ENCODE results near the gene HSPB6.

The HSPB6 gene

DNA sequence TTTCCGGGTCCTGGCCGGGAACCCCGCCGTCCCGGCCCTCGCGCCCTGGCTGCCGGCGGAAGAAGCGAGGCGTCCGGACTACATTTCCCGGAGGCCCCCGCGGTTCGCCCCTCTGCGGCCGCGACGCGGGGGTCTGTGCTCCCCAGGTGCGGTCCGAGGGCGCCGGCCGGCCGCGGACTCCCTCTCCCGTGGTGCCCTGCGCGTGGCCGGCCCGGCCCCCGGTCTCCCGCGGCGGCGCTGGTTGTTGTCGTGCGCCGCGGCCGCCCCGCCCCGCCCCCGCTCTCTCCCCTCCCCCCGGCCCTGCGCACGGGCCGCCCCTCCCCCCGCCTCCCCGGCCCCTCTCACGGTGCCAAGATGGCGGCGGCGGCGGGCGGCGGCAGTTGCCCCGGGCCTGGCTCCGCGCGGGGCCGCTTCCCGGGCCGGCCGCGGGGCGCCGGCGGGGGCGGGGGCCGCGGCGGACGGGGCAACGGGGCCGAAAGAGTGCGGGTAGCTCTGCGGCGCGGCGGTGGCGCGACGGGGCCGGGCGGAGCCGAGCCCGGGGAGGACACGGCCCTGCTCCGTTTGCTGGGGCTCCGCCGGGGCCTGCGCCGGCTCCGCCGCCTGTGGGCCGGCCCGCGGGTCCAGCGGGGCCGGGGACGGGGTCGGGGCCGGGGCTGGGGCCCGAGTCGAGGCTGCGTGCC, 39.0 kb downstream of the HSPB6 start, which contains the start of gene KMT2B:
Gene KMT2B (plus strand): TSS at position 339 of the 680 bp plus-strand sequence. CDS start 16 bp downstream, at position 355.
- peak in 24 of 58 donors; percentile 73 to 96 (median 93) for DNase-seq

DNA sequence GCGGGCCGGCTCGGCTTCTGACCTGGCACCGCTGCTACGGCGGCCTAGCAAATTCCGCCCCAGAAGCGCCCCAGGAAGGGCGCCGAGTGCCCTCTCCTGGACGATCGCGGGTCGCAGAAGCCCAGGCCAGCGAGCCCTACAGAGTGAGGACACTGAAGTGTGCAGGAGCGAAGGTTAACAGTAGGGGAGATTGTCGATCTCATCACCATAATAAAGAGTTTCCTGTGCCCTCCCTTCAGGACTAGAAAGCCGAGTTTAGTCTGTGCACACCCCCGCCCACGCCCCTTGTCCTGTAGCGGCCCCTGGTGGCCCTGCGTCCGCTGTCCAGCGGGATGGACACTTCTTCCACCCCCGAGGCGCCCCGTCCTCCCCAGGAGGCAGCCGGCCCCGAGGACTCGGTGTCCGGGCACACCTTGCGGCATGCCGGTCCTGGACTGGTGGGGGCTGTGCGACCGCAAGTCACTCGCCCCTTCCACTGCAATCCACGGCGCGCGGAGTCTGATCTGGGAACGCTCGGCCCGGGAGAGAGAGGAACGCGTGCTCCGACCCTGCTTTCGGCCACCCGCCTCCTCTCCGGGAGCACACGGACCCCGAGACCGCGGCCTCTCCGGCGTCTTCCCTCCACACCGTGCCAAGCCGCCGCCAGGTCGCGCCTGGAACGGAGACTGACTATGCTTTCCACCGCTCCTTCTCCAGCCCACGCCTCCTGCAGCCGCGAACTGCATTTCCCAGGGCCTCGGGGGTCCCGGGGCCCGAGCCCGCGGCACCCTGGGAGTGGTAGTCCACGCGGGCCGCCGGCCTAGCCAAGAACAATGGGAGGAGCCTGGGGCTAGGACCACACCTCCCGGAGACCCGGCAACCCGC, 39.8 kb downstream of the HSPB6 start:
- peak; percentile 60 to 96 (median 89) for DNase-seq

DNA sequence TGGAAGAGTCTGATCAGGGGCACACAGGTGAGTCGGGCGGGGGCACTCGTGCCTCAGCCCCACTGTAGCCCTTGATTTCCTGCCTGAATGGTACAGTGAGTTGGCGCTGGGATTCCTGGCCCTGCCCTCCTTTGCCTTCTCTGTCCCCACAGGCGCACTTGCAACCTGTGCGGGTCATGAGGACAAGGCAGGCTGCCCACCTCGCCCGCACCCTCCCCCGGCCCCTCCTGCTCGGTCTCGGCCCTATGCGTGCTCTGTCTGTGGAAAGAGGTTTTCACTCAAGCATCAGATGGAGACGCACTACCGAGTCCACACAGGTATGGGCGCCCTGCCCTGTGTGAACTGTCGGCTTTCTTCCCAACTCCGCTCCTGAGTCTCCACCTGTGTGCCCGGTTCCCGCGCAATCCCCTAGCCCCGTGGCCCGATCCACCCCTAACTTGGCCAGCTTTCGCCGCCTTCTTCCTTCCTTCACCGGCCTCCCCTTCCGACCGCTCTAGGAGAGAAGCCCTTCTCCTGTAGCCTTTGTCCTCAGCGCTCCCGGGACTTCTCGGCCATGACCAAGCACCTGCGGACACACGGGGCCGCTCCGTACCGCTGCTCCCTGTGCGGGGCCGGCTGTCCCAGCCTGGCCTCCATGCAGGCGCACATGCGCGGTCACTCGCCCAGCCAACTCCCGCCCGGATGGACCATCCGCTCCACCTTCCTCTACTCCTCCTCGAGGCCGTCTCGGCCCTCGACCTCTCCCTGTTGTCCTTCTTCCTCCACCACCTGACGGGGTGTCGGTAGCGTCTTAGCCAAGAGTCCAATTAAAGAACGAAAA, 40.6 kb downstream of the HSPB6 start:
- DNase-seq, result peak in 37 of 58 donors; percentile 25 to 83 (median 69)

DNA sequence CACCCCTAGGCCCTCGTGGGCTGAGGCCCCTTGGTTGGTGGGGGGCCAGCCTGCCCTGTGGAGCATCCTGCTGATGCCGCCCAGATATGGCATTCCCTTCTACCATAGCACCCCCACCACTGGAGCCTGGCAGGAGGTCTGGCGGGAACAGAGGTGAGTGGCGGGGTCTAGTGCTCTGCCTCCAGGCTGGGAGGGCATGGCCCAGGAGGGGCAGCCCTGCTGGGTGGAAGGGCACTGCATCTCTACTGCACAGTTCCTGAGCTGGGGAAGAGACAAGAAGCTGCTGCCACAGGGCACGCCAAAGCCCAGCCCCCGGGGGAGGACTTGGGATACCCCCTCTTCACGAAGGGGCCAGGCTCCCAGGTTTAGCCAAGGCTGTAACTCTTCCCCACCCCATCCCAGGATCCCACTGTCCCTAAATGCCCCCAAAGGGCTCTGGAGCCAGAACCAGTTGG, 41.4 kb downstream of the HSPB6 start:
- no peak for DNase-seq

DNA sequence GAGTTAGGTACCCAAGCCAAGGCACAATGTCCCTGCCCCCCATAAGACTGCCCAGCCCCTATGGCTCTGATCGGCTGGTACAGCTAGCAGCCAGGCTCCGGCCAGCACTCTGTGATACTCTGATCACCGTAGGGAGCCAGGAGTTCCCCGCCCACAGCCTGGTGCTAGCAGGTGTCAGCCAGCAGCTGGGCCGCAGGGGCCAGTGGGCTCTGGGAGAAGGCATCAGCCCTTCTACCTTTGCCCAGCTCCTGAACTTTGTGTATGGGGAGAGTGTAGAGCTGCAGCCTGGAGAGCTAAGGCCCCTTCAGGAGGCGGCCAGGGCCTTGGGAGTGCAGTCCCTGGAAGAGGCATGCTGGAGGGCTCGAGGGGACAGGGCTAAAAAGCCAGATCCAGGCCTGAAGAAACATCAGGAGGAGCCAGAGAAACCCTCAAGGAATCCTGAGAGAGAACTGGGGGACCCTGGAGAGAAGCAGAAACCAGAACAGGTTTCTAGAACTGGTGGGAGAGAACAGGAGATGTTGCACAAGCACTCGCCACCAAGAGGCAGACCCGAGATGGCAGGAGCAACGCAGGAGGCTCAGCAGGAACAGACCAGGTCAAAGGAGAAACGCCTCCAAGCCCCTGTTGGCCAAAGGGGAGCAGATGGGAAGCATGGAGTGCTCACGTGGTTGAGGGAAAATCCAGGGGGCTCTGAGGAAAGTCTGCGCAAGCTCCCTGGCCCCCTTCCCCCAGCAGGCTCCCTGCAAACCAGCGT, 42.1 kb downstream of the HSPB6 start:
- DNase-seq, result no peak

DNA sequence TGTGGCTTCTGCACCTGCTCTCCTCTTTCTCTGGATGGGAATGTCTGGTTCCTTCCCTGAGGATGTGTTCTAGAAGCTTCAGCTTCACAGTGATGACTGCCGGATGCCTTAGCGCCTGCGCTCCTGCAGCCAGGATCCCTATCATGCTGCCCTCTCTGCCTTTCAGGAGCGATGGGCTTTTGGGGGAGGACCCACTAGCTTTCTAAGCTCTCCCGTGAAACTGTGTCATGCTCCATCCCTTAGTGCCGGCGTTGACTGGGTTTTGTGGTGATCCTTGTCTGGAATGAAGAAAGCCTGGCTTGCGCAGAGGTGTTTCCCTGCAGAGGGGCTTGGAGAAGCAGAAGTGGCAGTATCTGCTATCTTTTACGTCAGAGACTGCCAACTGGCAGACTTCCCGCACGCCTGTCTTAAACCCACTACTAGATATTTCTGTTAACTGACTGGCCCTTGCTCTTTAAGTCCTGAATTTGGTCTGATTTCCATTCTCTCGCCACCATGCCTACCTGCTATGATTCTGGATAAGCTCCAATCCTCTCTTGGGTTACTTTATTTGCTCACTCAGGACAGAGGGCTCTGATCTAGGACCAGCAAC, 42.8 kb downstream of the HSPB6 start:
- no peak for DNase-seq

DNA sequence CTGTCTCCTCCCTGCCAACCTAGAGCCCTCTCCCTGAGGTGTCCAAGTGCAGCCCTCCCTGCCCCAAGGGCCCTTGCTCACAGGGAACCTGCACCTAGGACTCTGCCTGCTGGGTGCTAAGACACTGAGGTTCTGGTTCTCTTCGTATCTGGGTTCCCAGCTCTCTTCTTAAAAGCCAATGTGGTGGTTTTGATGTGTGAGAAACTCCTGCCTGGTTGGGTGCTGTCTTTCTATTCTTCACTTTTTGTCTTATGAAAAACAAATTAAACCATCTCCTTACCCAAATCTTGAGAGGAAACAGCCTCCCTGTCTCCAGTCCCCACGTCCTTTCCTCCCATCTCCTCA, 43.4 kb downstream of the HSPB6 start:
- no peak for DNase-seq

DNA sequence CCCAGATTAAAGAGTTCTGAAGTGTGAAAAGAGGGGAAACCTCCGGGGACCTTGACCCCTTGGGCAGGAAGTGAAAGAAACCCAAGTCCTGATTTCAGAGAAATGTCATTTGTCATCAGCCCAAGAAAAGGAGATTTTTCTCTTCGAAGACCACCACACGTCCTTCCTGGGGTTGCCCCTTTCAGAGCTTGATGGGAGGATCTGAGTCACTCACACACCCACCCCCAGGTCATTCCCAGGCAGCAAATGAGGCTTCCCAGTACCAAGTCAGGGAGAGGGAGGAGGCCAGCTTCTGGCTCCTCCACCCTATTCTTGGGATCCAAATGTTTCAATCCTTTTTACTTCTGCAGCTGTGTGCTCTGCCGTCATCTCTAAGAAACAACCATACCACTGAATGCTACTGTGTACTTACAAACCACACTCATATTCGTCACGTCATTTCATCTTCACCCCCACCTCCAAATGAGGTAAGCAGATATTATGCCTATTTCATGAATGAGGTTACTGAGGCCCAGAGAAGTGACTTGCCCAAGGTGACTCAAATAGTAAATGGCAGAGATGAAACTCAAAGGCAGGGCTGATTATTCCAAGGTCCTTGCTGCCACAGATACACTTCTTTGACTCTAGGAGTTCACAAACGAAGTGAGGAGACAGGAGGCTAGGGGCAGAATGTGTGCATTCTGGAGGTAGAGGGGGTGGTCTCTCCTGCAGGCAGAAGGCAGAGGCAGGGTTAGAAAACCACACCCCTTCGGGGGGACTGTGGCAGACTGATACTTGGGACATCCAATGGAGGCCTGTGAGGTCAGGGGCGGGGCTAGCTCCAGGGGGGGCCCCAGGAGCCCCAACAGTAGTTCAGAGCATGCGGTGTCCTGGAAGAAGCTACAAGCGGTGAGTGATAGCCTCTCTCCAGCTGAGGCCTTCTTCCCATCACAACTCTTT, 44.0 kb downstream of the HSPB6 start:
- DNase-seq, result no peak

DNA sequence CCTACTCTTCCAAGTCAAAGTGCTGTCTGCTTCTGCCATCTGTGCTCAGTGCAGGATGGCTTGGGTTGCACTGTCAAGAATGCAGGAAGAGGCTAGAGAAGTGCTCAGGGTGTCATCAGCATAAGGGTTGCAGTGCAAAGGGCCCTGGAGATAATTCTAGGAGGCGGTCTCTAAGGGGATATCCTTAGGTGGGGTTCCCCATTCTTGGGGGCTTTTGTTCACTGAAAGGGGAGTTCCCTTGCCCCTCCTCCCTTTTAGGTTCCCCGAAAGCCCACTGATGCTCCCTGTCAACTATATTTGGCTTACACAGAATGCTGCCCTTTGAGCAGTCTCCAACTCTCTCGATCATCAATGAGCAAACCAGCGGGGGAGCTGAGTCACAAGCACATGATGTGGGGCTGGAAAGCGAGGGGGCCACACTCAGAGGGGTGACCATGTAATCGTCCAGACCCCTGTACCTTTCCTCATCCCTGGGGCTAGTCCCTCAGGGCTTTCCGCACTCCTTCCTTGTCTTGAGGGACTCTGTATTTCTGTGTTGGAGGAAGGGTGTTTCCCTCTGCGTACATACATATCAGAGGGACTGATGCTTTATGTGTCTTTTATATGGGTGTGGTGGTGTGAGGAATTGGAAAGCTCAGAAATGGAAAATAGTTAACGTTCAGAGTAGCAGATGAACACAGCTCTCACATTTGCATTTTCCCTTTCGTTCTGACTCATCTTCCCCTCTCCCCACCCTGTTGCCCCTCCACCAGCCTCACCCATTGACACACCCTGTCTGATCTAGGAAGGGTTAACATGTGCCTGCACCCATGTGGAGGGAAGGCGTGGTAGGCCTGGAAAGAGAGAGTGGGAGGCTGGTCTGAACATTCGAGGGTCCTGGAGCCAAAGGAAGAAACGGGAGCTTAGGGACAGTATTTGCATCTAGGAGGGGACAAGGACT, 45.8 kb downstream of the HSPB6 start:
- DNase-seq, result no peak

DNA sequence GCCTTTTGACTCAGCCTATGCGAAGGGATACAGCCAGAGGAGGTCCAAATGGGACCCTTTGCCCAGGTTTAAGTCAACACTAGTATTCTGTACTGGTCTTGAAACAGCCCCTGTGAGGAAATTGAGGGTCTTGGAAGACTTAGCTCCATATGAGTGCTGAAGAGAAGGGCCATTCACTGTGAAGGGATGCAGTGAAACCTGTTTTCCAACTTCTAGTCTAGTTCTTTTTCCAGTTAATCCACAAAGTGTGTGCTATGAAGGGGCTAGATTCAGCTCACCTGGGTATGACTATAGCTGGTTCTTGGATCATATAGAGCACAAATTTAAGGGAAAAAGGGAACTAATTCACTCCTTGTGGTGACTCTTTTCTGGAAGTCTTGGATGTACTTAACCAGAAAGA, 48.4 kb downstream of the HSPB6 start:
- no peak for DNase-seq
